ENCODE measurements around the gene PPP4R3A.

GRCh38 chr14:91409928-91410718, 100.0 kb downstream of the PPP4R3A start:
- no peak for TF ChIP-seq CTCF (IDR thresholded peaks at IDR 0.05)
- TF ChIP-seq POLR2A (IDR thresholded peaks at IDR 0.05): no peak

Data from breast epithelium (tissue), 3 donors.